ENCODE measurements around the gene MBNL1. TPM values are rescaled to one million over a fixed set of nuclear protein-coding genes. Genes with fewer than 3 reads are reported as not detected.

The MBNL1 gene
- total RNA-seq, 2 experiments from 2014 or later: 163 to 174 TPM

DNA sequence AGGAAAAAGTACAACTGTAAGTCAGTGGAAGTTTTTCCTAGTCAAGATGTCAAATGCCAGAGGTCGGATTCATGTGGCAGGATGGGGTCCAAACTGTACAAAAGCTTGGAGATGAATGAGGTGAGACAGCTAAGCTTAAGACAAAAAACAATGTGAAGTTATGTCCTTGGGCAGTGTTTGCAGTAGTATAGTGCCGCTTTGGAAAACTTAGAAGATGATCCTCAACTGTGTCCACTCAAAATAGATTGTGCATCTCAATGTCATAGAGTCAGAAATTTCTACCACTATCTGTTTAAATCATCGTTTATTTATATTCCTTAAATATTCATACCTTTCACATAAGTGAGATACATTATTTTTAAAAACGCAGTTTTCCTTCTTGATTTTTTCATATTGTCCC, 77.3 kb downstream of the MBNL1 start:
- Histone ChIP-seq H3K9me3 (ENCODE audit: low read length) (no peaks in the 10 kb centered on the region), H3K4me1 (ENCODE audit: insufficient read depth, low read length, poor library complexity, severe bottlenecking) (no peaks in the 10 kb centered on the region), H3K4me3 (ENCODE audit: low read depth, low read length, poor library complexity, severe bottlenecking) (no peak overlapping the region), H3K4me2 (ENCODE audit: low read length) (no peak overlapping the region), H2AFZ (ENCODE audit: low read length) (no peak overlapping the region), H3K27ac (ENCODE audit: low read depth, low read length, poor library complexity, severe bottlenecking) (no peak overlapping the region), H3K79me2 (ENCODE audit: insufficient read depth, low read depth, low read length) (peaks cover 86% of the 10 kb centered on the region), H3K36me3 (ENCODE audit: insufficient read depth, low read length) (peaks cover 58% of the 10 kb centered on the region), H4K20me1 (ENCODE audit: insufficient read depth, low read length) (peaks cover 9% of the 10 kb centered on the region), H3K9me2 (ENCODE audit: insufficient read depth, low read length) (no peaks in the 10 kb centered on the region)
- intact Hi-C loops (cut with micrococcal nuclease; ENCODE audit: unreplicated experiment): no loop called here
- no TSS peak for BruUV-seq (replicated peaks)
- no peak for DNase-seq (ENCODE audit: low spot score)
- ChIA-PET POLR2A (interaction anchor here (0.9 to 2.0 kb wide), 3 partner anchors 13 to 31 kb away, joined by 3 to 8 read pairs (median 6); no protein-coding TSS in a partner anchor), CTCF (ENCODE audit: unreplicated experiment) (interaction anchor here (1.1 kb wide), 1 partner anchor 13 kb away, joined by 3 read pairs; no protein-coding TSS in a partner anchor)
- TF ChIP-seq, protein P1, sequence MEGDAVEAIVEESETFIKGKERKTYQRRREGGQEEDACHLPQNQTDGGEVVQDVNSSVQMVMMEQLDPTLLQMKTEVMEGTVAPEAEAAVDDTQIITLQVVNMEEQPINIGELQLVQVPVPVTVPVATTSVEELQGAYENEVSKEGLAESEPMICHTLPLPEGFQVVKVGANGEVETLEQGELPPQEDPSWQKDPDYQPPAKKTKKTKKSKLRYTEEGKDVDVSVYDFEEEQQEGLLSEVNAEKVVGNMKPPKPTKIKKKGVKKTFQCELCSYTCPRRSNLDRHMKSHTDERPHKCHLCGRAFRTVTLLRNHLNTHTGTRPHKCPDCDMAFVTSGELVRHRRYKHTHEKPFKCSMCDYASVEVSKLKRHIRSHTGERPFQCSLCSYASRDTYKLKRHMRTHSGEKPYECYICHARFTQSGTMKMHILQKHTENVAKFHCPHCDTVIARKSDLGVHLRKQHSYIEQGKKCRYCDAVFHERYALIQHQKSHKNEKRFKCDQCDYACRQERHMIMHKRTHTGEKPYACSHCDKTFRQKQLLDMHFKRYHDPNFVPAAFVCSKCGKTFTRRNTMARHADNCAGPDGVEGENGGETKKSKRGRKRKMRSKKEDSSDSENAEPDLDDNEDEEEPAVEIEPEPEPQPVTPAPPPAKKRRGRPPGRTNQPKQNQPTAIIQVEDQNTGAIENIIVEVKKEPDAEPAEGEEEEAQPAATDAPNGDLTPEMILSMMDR (conservative IDR thresholded peaks at IDR 0.05; ENCODE audit: low read length): no peak
- no peak for TF ChIP-seq EZH2phosphoT487 (IDR thresholded peaks at IDR 0.05; ENCODE audit: borderline replicate concordance, low read depth, low read length)

DNA sequence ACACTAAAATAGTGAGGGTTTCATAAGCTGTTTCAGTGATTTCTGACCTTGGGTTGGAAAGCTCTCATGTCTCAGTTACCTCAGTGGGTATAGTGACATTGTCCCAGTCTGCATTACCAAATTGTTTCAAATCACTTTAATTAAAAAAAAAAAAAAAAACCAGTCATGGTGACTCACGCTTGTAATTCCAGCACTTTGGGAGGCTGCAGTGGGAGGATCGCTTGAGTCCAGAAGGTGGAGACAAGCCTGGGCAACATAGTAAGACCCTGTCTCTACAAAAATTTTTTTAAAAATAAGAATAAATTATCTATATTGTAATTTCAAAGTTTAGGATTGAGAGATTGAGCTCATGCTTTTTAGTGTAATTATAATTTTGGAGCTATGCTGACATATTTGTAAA, 78.0 kb downstream of the MBNL1 start:
- H3K79me2 ChIP-seq (ENCODE audit: insufficient read depth, low read depth, low read length): peaks cover 86% of the 10 kb centered on the region

More for the DNA sequence above, 78.0 kb downstream of the MBNL1 start:
- Histone ChIP-seq H4K20me1 (ENCODE audit: insufficient read depth, low read length) (peaks cover 4% of the 10 kb centered on the region; the same call in 1 of the 2 replicates), H3K27ac (ENCODE audit: low read depth, low read length, poor library complexity, severe bottlenecking) (no peak overlapping the region), H3K4me3 (ENCODE audit: low read depth, low read length, poor library complexity, severe bottlenecking) (no peak overlapping the region), H3K4me1 (ENCODE audit: insufficient read depth, low read length, poor library complexity, severe bottlenecking) (no peaks in the 10 kb centered on the region), H3K4me2 (ENCODE audit: low read length) (no peak overlapping the region), H3K9me2 (ENCODE audit: insufficient read depth, low read length) (no peaks in the 10 kb centered on the region), H3K9me3 (ENCODE audit: low read length) (no peaks in the 10 kb centered on the region), H3K36me3 (ENCODE audit: insufficient read depth, low read length) (peaks cover 51% of the 10 kb centered on the region), H2AFZ (ENCODE audit: low read length) (no peak overlapping the region)
- ChIA-PET POLR2A (interaction anchor here (0.6 to 2.0 kb wide), 10 partner anchors 9 to 1195 kb away, joined by 3 to 8 read pairs (median 3); no protein-coding TSS in a partner anchor), CTCF (ENCODE audit: unreplicated experiment) (interaction anchor here (1.1 kb wide), 1 partner anchor 13 kb away, joined by 3 read pairs; no protein-coding TSS in a partner anchor)
- DNase-seq (ENCODE audit: low spot score): no peak
- intact Hi-C loops (cut with micrococcal nuclease; ENCODE audit: unreplicated experiment): no loop called here
- BruUV-seq (replicated peaks): no TSS peak
- TF ChIP-seq, protein P1 (conservative IDR thresholded peaks at IDR 0.05; ENCODE audit: low read length): no peak
- no peak for TF ChIP-seq EZH2phosphoT487 (IDR thresholded peaks at IDR 0.05; ENCODE audit: borderline replicate concordance, low read depth, low read length)
